WTC11 (cell line): ENCODE results near the gene RAD50. TPM values are rescaled to one million over a fixed set of nuclear protein-coding genes. Genes with fewer than 3 reads are reported as not detected.

Experiments used
- ATAC-seq: fragments of 200-7000 bp; cut with Tn5 transposase; 2 replicates; pipeline ENCODE4 v1.10.0; 2021; ENCODE audit warnings: mild to moderate bottlenecking, moderate library complexity
- CTCF ChIA-PET: fragments of 300-600 bp; sonication (Branson Sonifier 250); formaldehyde crosslinking; loops from one replicate; lab custom pipeline; 2021; ENCODE audit warnings: antibody characterized with exemption; lab: Charles Lee
- POLR2A ChIA-PET: fragments of 350-600 bp; sonication (Branson Sonifier 250); formaldehyde crosslinking; loops from one replicate; lab custom pipeline; 2021; ENCODE audit warnings: antibody characterized with exemption; lab: Charles Lee
- DNase-seq: peaks from one replicate; pipeline ENCODE4 v3.0.0; 2021; ENCODE audit warnings: low spot score
- H3K27ac Mint-ChIP-seq: 2 replicates; pipeline ENCODE4 v1.8.0; 2021; ENCODE audit warnings: mixed read lengths
- H3K27me3 Mint-ChIP-seq: 2 replicates; pipeline ENCODE4 v1.8.0; 2021; ENCODE audit warnings: low read depth, mild to moderate bottlenecking, moderate library complexity, mixed read lengths
- H3K36me3 Mint-ChIP-seq: 2 replicates; pipeline ENCODE4 v1.8.0; 2021; ENCODE audit warnings: mixed read lengths
- H3K4me1 Mint-ChIP-seq: 2 replicates; pipeline ENCODE4 v1.8.0; 2022; ENCODE audit warnings: mixed read lengths
- H3K4me3 Mint-ChIP-seq: 2 replicates; pipeline ENCODE4 v1.8.0; 2021; ENCODE audit warnings: mild to moderate bottlenecking, moderate library complexity, mixed read lengths
- H3K9me3 Mint-ChIP-seq: 2 replicates; pipeline ENCODE4 v1.8.0; 2021; ENCODE audit warnings: mixed read lengths
- FOXK1 ChIP-seq: sonication (generic); formaldehyde crosslinking; IDR thresholded peaks from 2 replicates; pipeline ENCODE4 v1.8.0; 2022; ENCODE audit warnings: mild to moderate bottlenecking, moderate library complexity, missing genetic modification reagents
- KAT7 ChIP-seq: sonication (generic); formaldehyde crosslinking; IDR thresholded peaks from 2 replicates; pipeline ENCODE4 v1.8.1; 2023; ENCODE audit warnings: missing genetic modification reagents, mild to moderate bottlenecking, borderline replicate concordance
- NFE2L1 ChIP-seq: sonication (generic); formaldehyde crosslinking; IDR thresholded peaks from 2 replicates; pipeline ENCODE4 v1.8.1; 2023; ENCODE audit warnings: missing genetic modification reagents
- NR2C2 ChIP-seq: sonication (generic); formaldehyde crosslinking; IDR thresholded peaks from 2 replicates; pipeline ENCODE4 v1.8.0; 2022; ENCODE audit warnings: mild to moderate bottlenecking, missing genetic modification reagents
- NR3C1 ChIP-seq: sonication (generic); formaldehyde crosslinking; conservative IDR thresholded peaks from 2 replicates; pipeline ENCODE4 v1.8.1; 2023; ENCODE audit warnings: low read depth, mild to moderate bottlenecking, missing genetic modification reagents
- OVOL2 ChIP-seq: fragments of 250-450 bp; sonication (Bioruptor Pico); IDR thresholded peaks from 2 replicates; pipeline ENCODE4 v1.9.0; 2021; ENCODE audit warnings: mild to moderate bottlenecking, borderline replicate concordance
- SOX15 ChIP-seq: fragments of 250-450 bp; sonication (Bioruptor Pico); IDR thresholded peaks from 2 replicates; pipeline ENCODE4 v1.9.0; 2021; ENCODE audit warnings: mild to moderate bottlenecking
- SP1 ChIP-seq: sonication (generic); formaldehyde crosslinking; conservative IDR thresholded peaks from 2 replicates; pipeline ENCODE4 v1.8.1; 2022; ENCODE audit warnings: missing genetic modification reagents
- TEAD1 ChIP-seq: sonication (generic); formaldehyde crosslinking; IDR thresholded peaks from 2 replicates; pipeline ENCODE4 v1.8.0; 2022; ENCODE audit warnings: mild to moderate bottlenecking, missing genetic modification reagents
- TEAD4 ChIP-seq: sonication (generic); formaldehyde crosslinking; IDR thresholded peaks from 2 replicates; pipeline ENCODE4 v1.8.0; 2022; ENCODE audit warnings: mild to moderate bottlenecking, missing genetic modification reagents
- ZBTB21 ChIP-seq: sonication (generic); formaldehyde crosslinking; IDR thresholded peaks from 2 replicates; pipeline ENCODE4 v1.8.1; 2023; ENCODE audit warnings: mild to moderate bottlenecking, missing genetic modification reagents, borderline replicate concordance
- ZNF263 ChIP-seq: sonication (generic); formaldehyde crosslinking; IDR thresholded peaks from 2 replicates; pipeline ENCODE4 v1.8.1; 2022; ENCODE audit warnings: low read depth, mild to moderate bottlenecking, moderate library complexity, missing genetic modification reagents
- ZNF416 ChIP-seq: fragments of 250-450 bp; sonication (Bioruptor Pico); IDR thresholded peaks from 2 replicates; pipeline ENCODE4 v1.9.0; 2021; ENCODE audit warnings: mild to moderate bottlenecking, inconsistent platforms
- total RNA-seq: library from RNA; stranded (reverse); gene quantifications from 3 replicates; pipeline ENCODE4 v1.2.3, GENCODE V29; 2021
- TF ChIP-seq, protein P1 (sequence below): fragments of 200-600 bp; IDR thresholded peaks from 2 replicates; pipeline ENCODE4 v1.8.0; 2022; ENCODE audit warnings: antibody characterized with exemption
- TF ChIP-seq, protein P2 (sequence below): fragments of 250-450 bp; sonication (Bioruptor Pico); IDR thresholded peaks from 2 replicates; pipeline ENCODE4 v1.8.0; 2021; ENCODE audit warnings: mild to moderate bottlenecking
- TF ChIP-seq, protein P3 (sequence below): sonication (generic); formaldehyde crosslinking; IDR thresholded peaks from 2 replicates; pipeline ENCODE4 v1.8.0; 2022; ENCODE audit warnings: mild to moderate bottlenecking, missing genetic modification reagents
- TF ChIP-seq, protein P4 (sequence below): fragments of 250-450 bp; sonication (Bioruptor Pico); IDR thresholded peaks from 2 replicates; pipeline ENCODE4 v2.1.2; 2022; ENCODE audit warnings: mild to moderate bottlenecking, moderate library complexity
- TF ChIP-seq, protein P5 (sequence below): sonication (generic); formaldehyde crosslinking; IDR thresholded peaks from 2 replicates; pipeline ENCODE4 v1.8.0; 2022; ENCODE audit warnings: mild to moderate bottlenecking, missing genetic modification reagents
- TF ChIP-seq, protein P6 (sequence below): sonication (generic); formaldehyde crosslinking; IDR thresholded peaks from 2 replicates; pipeline ENCODE4 v1.8.0; 2023; ENCODE audit warnings: missing genetic modification reagents, mild to moderate bottlenecking, borderline replicate concordance
- TF ChIP-seq, protein P7 (sequence below): sonication (generic); formaldehyde crosslinking; IDR thresholded peaks from 2 replicates; pipeline ENCODE4 v1.8.1; 2023; ENCODE audit warnings: mild to moderate bottlenecking, missing genetic modification reagents

The RAD50 gene
- total RNA-seq, 1 experiment from 2014 or later: 31.1 TPM

DNA sequence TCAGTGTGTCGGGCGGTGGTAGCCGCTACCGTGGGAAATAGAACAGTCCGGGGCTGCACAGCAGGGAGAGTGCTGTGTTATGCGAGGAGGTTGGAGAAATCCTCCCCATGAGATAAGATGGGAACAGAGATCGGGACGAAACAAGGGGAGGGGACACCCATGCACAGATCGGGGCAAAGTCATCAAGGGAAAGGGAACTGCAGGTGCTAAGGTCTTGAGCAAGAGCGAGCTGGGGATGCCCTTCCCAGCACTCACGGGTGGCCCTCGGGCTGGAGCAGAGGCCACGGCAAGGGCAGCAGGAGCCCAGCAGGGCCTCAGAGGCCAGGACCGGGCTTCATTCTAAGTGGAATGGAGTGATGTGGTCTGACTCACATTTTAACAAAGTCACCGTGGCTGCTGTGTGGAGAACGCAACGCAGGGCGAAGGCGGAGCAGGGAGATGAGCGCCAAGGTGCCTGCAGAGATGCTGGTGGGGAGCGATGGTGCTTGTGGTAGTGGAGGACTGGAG, 108.8 kb downstream of the RAD50 start (continued):
- TF ChIP-seq, protein P1, sequence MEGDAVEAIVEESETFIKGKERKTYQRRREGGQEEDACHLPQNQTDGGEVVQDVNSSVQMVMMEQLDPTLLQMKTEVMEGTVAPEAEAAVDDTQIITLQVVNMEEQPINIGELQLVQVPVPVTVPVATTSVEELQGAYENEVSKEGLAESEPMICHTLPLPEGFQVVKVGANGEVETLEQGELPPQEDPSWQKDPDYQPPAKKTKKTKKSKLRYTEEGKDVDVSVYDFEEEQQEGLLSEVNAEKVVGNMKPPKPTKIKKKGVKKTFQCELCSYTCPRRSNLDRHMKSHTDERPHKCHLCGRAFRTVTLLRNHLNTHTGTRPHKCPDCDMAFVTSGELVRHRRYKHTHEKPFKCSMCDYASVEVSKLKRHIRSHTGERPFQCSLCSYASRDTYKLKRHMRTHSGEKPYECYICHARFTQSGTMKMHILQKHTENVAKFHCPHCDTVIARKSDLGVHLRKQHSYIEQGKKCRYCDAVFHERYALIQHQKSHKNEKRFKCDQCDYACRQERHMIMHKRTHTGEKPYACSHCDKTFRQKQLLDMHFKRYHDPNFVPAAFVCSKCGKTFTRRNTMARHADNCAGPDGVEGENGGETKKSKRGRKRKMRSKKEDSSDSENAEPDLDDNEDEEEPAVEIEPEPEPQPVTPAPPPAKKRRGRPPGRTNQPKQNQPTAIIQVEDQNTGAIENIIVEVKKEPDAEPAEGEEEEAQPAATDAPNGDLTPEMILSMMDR: no peak
- TF ChIP-seq OVOL2 (CRISPR knock-in tag): no peak

DNA sequence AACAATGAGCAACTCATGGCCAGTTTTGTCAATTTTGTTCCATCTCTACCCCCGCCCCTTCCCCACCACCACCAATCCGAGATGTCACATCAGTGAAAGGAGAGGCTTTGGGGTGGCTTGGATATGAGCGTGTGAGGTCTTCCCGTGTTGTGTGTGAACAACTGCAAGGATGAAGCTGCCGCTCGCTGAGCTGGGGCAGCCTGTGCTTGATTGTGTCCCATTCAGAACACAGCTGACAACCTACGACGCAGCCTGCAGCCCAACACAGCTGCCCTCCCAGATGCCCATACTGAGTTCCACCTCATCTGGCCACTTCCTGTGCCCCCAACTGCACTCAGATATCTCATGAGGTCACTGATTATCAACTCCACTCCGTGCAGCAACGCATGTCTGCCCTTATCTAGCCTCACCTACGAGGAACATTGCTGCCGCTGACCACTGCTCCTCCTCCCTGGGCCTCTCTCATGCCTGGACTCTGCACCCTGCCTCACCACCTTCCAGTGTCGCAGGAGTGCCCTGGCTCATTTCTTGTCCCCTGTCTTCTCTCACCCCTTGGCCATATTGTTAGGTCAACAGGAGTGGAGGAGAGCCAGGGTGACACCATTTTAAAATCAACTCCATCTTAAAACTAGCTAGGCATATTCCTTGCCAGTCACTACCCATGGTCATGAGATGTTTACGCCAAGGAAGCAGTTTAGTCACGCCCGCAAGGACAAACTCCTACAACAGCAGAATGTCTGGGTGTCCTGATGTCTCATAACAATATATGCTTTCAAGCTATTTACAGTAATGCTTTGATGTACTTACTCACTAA, 109.7 kb downstream of the RAD50 start:
- peaks cover 14% of the 10 kb centered on the region; the same call in 1 of the 2 replicates for H3K4me1 Mint-ChIP-seq
- no peak overlapping the region for H3K4me3 Mint-ChIP-seq
- no peaks in the 10 kb centered on the region; the same call in 1 of the 2 replicates for H3K27me3 Mint-ChIP-seq
- TF ChIP-seq NR3C1 (CRISPR knock-in tag): no peak
- TF ChIP-seq, protein P2, sequence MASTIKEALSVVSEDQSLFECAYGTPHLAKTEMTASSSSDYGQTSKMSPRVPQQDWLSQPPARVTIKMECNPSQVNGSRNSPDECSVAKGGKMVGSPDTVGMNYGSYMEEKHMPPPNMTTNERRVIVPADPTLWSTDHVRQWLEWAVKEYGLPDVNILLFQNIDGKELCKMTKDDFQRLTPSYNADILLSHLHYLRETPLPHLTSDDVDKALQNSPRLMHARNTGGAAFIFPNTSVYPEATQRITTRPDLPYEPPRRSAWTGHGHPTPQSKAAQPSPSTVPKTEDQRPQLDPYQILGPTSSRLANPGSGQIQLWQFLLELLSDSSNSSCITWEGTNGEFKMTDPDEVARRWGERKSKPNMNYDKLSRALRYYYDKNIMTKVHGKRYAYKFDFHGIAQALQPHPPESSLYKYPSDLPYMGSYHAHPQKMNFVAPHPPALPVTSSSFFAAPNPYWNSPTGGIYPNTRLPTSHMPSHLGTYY (CRISPR knock-in tag): no peak
- TF ChIP-seq ZNF416 (CRISPR knock-in tag): no peak
- TF ChIP-seq, protein P3, sequence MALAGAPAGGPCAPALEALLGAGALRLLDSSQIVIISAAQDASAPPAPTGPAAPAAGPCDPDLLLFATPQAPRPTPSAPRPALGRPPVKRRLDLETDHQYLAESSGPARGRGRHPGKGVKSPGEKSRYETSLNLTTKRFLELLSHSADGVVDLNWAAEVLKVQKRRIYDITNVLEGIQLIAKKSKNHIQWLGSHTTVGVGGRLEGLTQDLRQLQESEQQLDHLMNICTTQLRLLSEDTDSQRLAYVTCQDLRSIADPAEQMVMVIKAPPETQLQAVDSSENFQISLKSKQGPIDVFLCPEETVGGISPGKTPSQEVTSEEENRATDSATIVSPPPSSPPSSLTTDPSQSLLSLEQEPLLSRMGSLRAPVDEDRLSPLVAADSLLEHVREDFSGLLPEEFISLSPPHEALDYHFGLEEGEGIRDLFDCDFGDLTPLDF: no peak
- TF ChIP-seq, protein P4, sequence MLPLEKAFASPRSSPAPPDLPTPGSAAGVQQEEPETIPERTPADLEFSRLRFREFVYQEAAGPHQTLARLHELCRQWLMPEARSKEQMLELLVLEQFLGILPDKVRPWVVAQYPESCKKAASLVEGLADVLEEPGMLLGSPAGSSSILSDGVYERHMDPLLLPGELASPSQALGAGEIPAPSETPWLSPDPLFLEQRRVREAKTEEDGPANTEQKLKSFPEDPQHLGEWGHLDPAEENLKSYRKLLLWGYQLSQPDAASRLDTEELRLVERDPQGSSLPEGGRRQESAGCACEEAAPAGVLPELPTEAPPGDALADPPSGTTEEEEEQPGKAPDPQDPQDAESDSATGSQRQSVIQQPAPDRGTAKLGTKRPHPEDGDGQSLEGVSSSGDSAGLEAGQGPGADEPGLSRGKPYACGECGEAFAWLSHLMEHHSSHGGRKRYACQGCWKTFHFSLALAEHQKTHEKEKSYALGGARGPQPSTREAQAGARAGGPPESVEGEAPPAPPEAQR (CRISPR knock-in tag): no peak
- no peak for TF ChIP-seq TEAD1
- TF ChIP-seq FOXK1: no peak
- no peak for TF ChIP-seq KAT7 (CRISPR knock-in tag)
- TF ChIP-seq NFE2L1 (CRISPR knock-in tag): no peak
- TF ChIP-seq, protein P5, sequence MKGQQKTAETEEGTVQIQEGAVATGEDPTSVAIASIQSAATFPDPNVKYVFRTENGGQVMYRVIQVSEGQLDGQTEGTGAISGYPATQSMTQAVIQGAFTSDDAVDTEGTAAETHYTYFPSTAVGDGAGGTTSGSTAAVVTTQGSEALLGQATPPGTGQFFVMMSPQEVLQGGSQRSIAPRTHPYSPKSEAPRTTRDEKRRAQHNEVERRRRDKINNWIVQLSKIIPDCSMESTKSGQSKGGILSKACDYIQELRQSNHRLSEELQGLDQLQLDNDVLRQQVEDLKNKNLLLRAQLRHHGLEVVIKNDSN (CRISPR knock-in tag): no peak
- TF ChIP-seq TEAD4 (CRISPR knock-in tag): no peak
- no peak for TF ChIP-seq SOX15 (CRISPR knock-in tag)
- ChIA-PET POLR2A (no interaction called here), CTCF (interaction anchor here (0.6 to 2.1 kb wide), 2 partner anchors 11 to 140 kb away, joined by 3 to 9 read pairs; no protein-coding TSS in a partner anchor)
- H3K36me3 Mint-ChIP-seq: peaks cover 2% of the 10 kb centered on the region; the same call in 1 of the 2 replicates
- DNase-seq (no peak), ATAC-seq (no peak)
- peaks cover 9% of the 10 kb centered on the region for H3K9me3 Mint-ChIP-seq
- peak overlapping the region; percentile 71; the same call in 1 of the 2 replicates for H3K27ac Mint-ChIP-seq

DNA sequence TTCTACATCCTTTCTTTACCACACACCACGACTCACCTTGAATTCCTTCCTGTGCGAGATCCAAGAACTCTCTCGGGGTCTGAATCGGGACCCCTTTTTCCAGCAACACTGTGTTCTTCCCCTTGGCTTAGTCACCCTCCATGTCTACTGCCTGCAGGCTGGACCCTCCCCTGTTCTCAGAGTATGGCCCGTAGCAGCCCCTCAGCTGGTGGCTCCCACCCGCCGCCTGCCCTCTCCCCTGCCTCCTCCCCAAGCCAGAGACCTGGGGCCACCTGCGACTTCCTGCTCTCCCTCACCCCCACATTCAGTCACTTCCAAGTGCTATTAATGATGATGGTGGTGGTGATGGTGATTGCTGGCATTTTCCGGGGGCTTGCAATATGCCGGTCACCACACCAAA, 110.5 kb downstream of the RAD50 start:
- DNase-seq: no peak
- ATAC-seq: no peak
- peaks cover 2% of the 10 kb centered on the region; the same call in 1 of the 2 replicates for H3K36me3 Mint-ChIP-seq
- POLR2A ChIA-PET: no interaction called here
- H3K9me3 Mint-ChIP-seq: peaks cover 9% of the 10 kb centered on the region
- CTCF ChIA-PET: interaction anchor here (2.1 kb wide), 1 partner anchor 10 kb away, joined by 9 read pairs; no protein-coding TSS in a partner anchor
- no peak overlapping the region for H3K4me3 Mint-ChIP-seq
- no peak overlapping the region for H3K27ac Mint-ChIP-seq
- no peaks in the 10 kb centered on the region; the same call in 1 of the 2 replicates for H3K27me3 Mint-ChIP-seq
- peaks cover 14% of the 10 kb centered on the region; the same call in 1 of the 2 replicates for H3K4me1 Mint-ChIP-seq
- TF ChIP-seq, protein P6, sequence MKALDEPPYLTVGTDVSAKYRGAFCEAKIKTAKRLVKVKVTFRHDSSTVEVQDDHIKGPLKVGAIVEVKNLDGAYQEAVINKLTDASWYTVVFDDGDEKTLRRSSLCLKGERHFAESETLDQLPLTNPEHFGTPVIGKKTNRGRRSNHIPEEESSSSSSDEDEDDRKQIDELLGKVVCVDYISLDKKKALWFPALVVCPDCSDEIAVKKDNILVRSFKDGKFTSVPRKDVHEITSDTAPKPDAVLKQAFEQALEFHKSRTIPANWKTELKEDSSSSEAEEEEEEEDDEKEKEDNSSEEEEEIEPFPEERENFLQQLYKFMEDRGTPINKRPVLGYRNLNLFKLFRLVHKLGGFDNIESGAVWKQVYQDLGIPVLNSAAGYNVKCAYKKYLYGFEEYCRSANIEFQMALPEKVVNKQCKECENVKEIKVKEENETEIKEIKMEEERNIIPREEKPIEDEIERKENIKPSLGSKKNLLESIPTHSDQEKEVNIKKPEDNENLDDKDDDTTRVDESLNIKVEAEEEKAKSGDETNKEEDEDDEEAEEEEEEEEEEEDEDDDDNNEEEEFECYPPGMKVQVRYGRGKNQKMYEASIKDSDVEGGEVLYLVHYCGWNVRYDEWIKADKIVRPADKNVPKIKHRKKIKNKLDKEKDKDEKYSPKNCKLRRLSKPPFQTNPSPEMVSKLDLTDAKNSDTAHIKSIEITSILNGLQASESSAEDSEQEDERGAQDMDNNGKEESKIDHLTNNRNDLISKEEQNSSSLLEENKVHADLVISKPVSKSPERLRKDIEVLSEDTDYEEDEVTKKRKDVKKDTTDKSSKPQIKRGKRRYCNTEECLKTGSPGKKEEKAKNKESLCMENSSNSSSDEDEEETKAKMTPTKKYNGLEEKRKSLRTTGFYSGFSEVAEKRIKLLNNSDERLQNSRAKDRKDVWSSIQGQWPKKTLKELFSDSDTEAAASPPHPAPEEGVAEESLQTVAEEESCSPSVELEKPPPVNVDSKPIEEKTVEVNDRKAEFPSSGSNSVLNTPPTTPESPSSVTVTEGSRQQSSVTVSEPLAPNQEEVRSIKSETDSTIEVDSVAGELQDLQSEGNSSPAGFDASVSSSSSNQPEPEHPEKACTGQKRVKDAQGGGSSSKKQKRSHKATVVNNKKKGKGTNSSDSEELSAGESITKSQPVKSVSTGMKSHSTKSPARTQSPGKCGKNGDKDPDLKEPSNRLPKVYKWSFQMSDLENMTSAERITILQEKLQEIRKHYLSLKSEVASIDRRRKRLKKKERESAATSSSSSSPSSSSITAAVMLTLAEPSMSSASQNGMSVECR (CRISPR knock-in tag): no peak
- TF ChIP-seq SP1 (CRISPR knock-in tag) (no peak), NR2C2 (no peak), NR3C1 (CRISPR knock-in tag) (no peak), ZNF263 (CRISPR knock-in tag) (no peak), ZBTB21 (CRISPR knock-in tag) (no peak)
- TF ChIP-seq, protein P7, sequence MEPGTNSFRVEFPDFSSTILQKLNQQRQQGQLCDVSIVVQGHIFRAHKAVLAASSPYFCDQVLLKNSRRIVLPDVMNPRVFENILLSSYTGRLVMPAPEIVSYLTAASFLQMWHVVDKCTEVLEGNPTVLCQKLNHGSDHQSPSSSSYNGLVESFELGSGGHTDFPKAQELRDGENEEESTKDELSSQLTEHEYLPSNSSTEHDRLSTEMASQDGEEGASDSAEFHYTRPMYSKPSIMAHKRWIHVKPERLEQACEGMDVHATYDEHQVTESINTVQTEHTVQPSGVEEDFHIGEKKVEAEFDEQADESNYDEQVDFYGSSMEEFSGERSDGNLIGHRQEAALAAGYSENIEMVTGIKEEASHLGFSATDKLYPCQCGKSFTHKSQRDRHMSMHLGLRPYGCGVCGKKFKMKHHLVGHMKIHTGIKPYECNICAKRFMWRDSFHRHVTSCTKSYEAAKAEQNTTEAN: no peak
